BE2C (cell line): Measurements from ENCODE around the gene HPCAL1.

Experiments
- DNase-seq: peaks from one replicate; pipeline ENCODE4 v3.0.0-alpha.2; 2020
- H3K27me3 ChIP-seq: fragments of 250-450 bp; sonication (Bioruptor Pico); 2 replicates; pipeline ENCODE4 v1.5.1; 2020; ENCODE audit warnings: mild to moderate bottlenecking
- H3K36me3 ChIP-seq: fragments of 250-450 bp; sonication (Bioruptor Pico); 2 replicates; pipeline ENCODE4 v1.5.1; 2020; ENCODE audit warnings: mild to moderate bottlenecking
- H3K4me1 ChIP-seq: fragments of 250-450 bp; sonication (Bioruptor Pico); 2 replicates; pipeline ENCODE4 v1.5.1; 2020
- H3K4me3 ChIP-seq: 2 replicates; pipeline ENCODE4 v1.5.1; 2011; ENCODE audit warnings: low read depth, low read length
- H3K9me3 ChIP-seq: fragments of 250-450 bp; sonication (Bioruptor Pico); 2 replicates; pipeline ENCODE4 v1.5.1; 2020
- TF ChIP-seq, protein P1 (sequence below): IDR thresholded peaks from 2 replicates; pipeline ENCODE4 v1.5.1; 2012; ENCODE audit warnings: mild to moderate bottlenecking, low read depth, low read length

Gene HPCAL1

GRCh38 chr2:10329880-10330699 lies 27.4 kb downstream of the HPCAL1 start:
- Histone ChIP-seq H3K36me3 (no peaks in the 10 kb centered on the region; the same call in none of the 2 replicates), H3K4me3 (no peak overlapping the region), H3K4me1 (peaks cover 42% of the 10 kb centered on the region), H3K27me3 (no peaks in the 10 kb centered on the region), H3K9me3 (peaks cover 2% of the 10 kb centered on the region; the same call in 1 of the 2 replicates)
- TF ChIP-seq, protein P1, sequence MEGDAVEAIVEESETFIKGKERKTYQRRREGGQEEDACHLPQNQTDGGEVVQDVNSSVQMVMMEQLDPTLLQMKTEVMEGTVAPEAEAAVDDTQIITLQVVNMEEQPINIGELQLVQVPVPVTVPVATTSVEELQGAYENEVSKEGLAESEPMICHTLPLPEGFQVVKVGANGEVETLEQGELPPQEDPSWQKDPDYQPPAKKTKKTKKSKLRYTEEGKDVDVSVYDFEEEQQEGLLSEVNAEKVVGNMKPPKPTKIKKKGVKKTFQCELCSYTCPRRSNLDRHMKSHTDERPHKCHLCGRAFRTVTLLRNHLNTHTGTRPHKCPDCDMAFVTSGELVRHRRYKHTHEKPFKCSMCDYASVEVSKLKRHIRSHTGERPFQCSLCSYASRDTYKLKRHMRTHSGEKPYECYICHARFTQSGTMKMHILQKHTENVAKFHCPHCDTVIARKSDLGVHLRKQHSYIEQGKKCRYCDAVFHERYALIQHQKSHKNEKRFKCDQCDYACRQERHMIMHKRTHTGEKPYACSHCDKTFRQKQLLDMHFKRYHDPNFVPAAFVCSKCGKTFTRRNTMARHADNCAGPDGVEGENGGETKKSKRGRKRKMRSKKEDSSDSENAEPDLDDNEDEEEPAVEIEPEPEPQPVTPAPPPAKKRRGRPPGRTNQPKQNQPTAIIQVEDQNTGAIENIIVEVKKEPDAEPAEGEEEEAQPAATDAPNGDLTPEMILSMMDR: no peak
- no peak for DNase-seq

GRCh38 chr2:10330700-10331026 lies 28.0 kb downstream of the HPCAL1 start:
- peaks cover 4% of the 10 kb centered on the region for H3K36me3 ChIP-seq
- H3K9me3 ChIP-seq: peaks cover 3% of the 10 kb centered on the region; the same call in 1 of the 2 replicates
- peaks cover 41% of the 10 kb centered on the region for H3K4me1 ChIP-seq
- TF ChIP-seq, protein P1: no peak
- H3K27me3 ChIP-seq: no peaks in the 10 kb centered on the region
- no peak overlapping the region for H3K4me3 ChIP-seq
- no peak for DNase-seq

DNA sequence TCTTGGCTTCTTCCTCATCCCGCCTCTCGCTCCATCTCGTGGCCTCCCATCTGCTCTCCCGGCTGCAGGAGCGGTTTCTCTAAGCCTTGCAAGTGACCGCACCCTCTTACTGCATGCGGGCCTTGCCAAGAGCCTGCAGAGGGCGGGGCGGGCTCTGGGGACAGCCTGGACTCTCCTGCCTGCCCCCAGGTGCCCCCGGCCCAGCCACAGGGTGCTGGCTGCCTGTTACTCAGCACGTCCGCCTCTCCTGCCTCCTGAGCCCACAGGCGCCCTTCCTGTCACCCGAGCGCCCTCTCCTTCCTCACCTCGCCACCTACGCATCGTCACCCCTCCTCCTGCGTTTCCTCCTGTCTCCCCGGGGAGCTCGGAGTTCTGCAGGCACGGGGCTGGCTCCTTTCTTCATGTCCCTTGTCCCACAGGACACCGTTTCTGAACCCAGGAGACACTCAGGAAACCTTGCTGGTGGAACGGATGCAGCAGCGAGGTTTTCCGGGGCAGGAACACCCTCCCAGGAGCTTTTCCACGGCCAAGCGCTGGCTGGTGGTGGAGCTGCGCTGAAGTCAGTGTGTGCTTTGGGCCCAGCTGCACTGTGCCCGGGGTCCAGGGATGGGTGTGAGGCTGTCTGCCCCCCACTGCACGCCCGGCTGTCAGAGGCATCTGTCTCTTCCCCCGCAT lies 28.5 kb downstream of the HPCAL1 start:
- no peak overlapping the region; the same call in 1 of the 2 replicates for H3K4me3 ChIP-seq
- peaks cover 4% of the 10 kb centered on the region for H3K36me3 ChIP-seq
- peaks cover 36% of the 10 kb centered on the region for H3K4me1 ChIP-seq
- TF ChIP-seq, protein P1: no peak
- H3K9me3 ChIP-seq: peaks cover 3% of the 10 kb centered on the region; the same call in 1 of the 2 replicates
- no peaks in the 10 kb centered on the region for H3K27me3 ChIP-seq
- DNase-seq: peak; percentile 48

DNA sequence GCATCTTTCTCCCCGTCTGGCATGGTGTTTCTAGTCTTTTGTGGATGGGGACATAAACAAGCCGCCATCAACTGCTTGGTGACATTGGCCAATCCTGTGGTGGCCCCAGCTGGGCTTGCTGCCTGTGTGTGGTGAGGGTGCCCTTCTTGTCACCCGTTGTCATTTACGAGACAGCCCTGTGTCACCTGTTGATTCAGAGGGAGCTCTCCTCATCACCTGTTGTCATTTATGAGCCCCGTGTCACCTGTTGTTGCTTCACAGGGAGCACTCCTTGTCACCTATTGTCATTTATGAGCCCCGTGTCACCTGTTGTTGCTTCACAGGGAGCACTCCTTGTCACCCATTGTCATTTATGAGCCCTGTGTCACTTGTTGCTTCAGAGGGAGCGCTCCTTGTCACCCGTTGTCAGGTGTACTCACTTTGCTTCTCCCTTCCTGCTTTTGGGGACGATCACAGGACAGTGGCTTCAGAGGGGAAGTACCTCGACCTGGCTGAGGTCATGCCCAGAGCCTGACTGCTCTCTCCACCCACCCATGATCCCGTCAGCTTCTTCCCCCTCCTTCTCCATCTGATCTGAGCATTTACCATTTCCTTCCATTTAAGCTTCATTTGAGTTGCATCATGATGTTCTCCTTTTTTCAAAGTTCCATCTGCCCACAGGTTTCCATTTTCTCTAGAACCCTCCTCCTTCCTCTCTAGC lies 29.1 kb downstream of the HPCAL1 start:
- Histone ChIP-seq H3K9me3 (peaks cover 3% of the 10 kb centered on the region; the same call in 1 of the 2 replicates), H3K4me3 (no peak overlapping the region), H3K36me3 (peaks cover 4% of the 10 kb centered on the region), H3K4me1 (peaks cover 29% of the 10 kb centered on the region), H3K27me3 (no peaks in the 10 kb centered on the region)
- TF ChIP-seq, protein P1: no peak
- no peak for DNase-seq

GRCh38 chr2:10332402-10333246 lies 29.9 kb downstream of the HPCAL1 start:
- peaks cover 29% of the 10 kb centered on the region for H3K4me1 ChIP-seq
- TF ChIP-seq, protein P1: no peak
- DNase-seq: no peak
- peaks cover 4% of the 10 kb centered on the region for H3K36me3 ChIP-seq
- H3K27me3 ChIP-seq: no peaks in the 10 kb centered on the region
- no peak overlapping the region for H3K4me3 ChIP-seq
- peaks cover 3% of the 10 kb centered on the region; the same call in 1 of the 2 replicates for H3K9me3 ChIP-seq
